SH-SY5Y (cell line): ENCODE data around the gene PHLDB2.

Source experiments
- GATA2 ChIP-seq: IDR thresholded peaks from 2 replicates; pipeline ENCODE4 v1.6.1; 2011; ENCODE audit warnings: mild to moderate bottlenecking, low read depth, low read length
- GATA3 ChIP-seq: IDR thresholded peaks from 2 replicates; pipeline ENCODE4 v1.6.1; 2011; ENCODE audit warnings: low read depth, mild to moderate bottlenecking, low read length, moderate library complexity

GRCh38 chr3:112000966-112001365 lies 141.9 kb downstream of the PHLDB2 start:
- no peak for TF ChIP-seq GATA2
- no peak for TF ChIP-seq GATA3
